ENCODE results near the gene GADL1.

GADL1 gene

GRCh38 chr3:30721314-30721634 is 173.2 kb downstream of the GADL1 start:
- no peak overlapping the region for H3K27ac ChIP-seq (ENCODE audit: extremely low read depth, low read depth, low read length)
- no peak overlapping the region for H3K4me3 ChIP-seq (ENCODE audit: low read depth, low read length)
- TF ChIP-seq GLI2 (tag by site-specific recombination; IDR thresholded peaks at IDR 0.05; ENCODE audit: borderline replicate concordance, low read depth), result no peak
- TF ChIP-seq ZNF114 (tag by site-specific recombination; IDR thresholded peaks at IDR 0.05), result no peak
- no peak for TF ChIP-seq ZNF792 (tag by site-specific recombination; IDR thresholded peaks at IDR 0.05)
- TF ChIP-seq ZNF350 (tag by site-specific recombination; IDR thresholded peaks at IDR 0.05), result no peak
- TF ChIP-seq ZNF624 (tag by site-specific recombination; IDR thresholded peaks at IDR 0.05), result no peak
- no peak for TF ChIP-seq ZNF473 (tag by site-specific recombination; IDR thresholded peaks at IDR 0.05)
- no peak for TF ChIP-seq ZBTB6 (tag by site-specific recombination; IDR thresholded peaks at IDR 0.05)
- TF ChIP-seq ZBTB26 (tag by site-specific recombination; optimal IDR thresholded peaks at IDR 0.05), result no peak
- TF ChIP-seq ZNF677 (tag by site-specific recombination; IDR thresholded peaks at IDR 0.05), result no peak
- no peak for TF ChIP-seq ZNF518A (tag by site-specific recombination; conservative IDR thresholded peaks at IDR 0.05; ENCODE audit: low read depth)
- no peak for TF ChIP-seq ZNF76 (tag by site-specific recombination; IDR thresholded peaks at IDR 0.05; ENCODE audit: borderline replicate concordance, low read depth)
- TF ChIP-seq KLF9 (tag by site-specific recombination; IDR thresholded peaks at IDR 0.05; ENCODE audit: low read depth), result no peak
- 0 out of 2 replicates have a peak, but pooled peaks cover 5% of the 10 kb centered on the region for H3K4me1 ChIP-seq (ENCODE audit: control insufficient read depth, insufficient read depth, low read length)
- H3K36me3 ChIP-seq (ENCODE audit: control insufficient read depth in 2 of 2, insufficient read depth in 1 of 2, low read length in 2 of 2), result no peaks in the 10 kb centered on the region
- POLR2A ChIA-PET, result no interaction called here
- H3K9me3 ChIP-seq (ENCODE audit: control insufficient read depth, insufficient read depth, low read depth, low read length), result no peaks in the 10 kb centered on the region
- CTCF ChIA-PET, result interaction anchor here (0.6 kb wide), 1 partner anchor 231 kb away, joined by 4 read pairs; no protein-coding TSS in a partner anchor

GRCh38 chr3:30720586-30721313 is 173.7 kb downstream of the GADL1 start:
- Histone ChIP-seq H3K27ac (ENCODE audit: extremely low read depth, low read depth, low read length) (no peak overlapping the region), H3K36me3 (ENCODE audit: control insufficient read depth in 2 of 2, insufficient read depth in 1 of 2, low read length in 2 of 2) (no peaks in the 10 kb centered on the region), H3K9me3 (ENCODE audit: control insufficient read depth, insufficient read depth, low read depth, low read length) (no peaks in the 10 kb centered on the region), H3K4me3 (ENCODE audit: low read depth, low read length) (no peak overlapping the region), H3K4me1 (ENCODE audit: control insufficient read depth, insufficient read depth, low read length) (0 out of 2 replicates have a peak, but pooled peaks cover 5% of the 10 kb centered on the region)
- POLR2A ChIA-PET, result no interaction called here
- TF ChIP-seq SP2 (tag by site-specific recombination; IDR thresholded peaks at IDR 0.05) (no peak), ZNF157 (tag by site-specific recombination; IDR thresholded peaks at IDR 0.05) (no peak), BCL11A (tag by site-specific recombination; IDR thresholded peaks at IDR 0.05; ENCODE audit: low read depth) (no peak), ZBTB17 (tag by site-specific recombination; IDR thresholded peaks at IDR 0.05) (no peak), ZNF37A (tag by site-specific recombination; IDR thresholded peaks at IDR 0.05) (no peak), KLF17 (tag by site-specific recombination; IDR thresholded peaks at IDR 0.05) (no peak), SP7 (tag by site-specific recombination; IDR thresholded peaks at IDR 0.05) (no peak), GLIS1 (tag by site-specific recombination; IDR thresholded peaks at IDR 0.05) (no peak), ZNF280D (tag by site-specific recombination; IDR thresholded peaks at IDR 0.05) (no peak)
- CTCF ChIA-PET, result interaction anchor here (0.6 kb wide), 1 partner anchor 232 kb away, joined by 4 read pairs; no protein-coding TSS in a partner anchor
